Liver (tissue), 3 donors: ENCODE measurements around the gene OLR1.

Source experiments
- CTCF ChIP-seq: fragments of 150-350 bp; IDR thresholded peaks from 2 replicates; pipeline ENCODE4 v1.5.1; 2017; ENCODE audit warnings: improper control_type of control experiment, low read depth, low read length; ENCODE audit not compliant: missing input control
- EGR1 ChIP-seq, 2 donors: IDR thresholded peaks; 2 replicates each; pipeline ENCODE4 v1.6.1; 2016 to 2018; ENCODE audit warnings: antibody characterized with exemption in 2 of 2, low read depth in 2 of 2
- GABPA ChIP-seq, 2 donors: IDR thresholded peaks in 1 of 2; conservative IDR thresholded peaks in 1 of 2; 2 replicates each; pipeline ENCODE4 v1.6.1; 2016; ENCODE audit warnings: antibody characterized with exemption in 2 of 2, mild to moderate bottlenecking in 1 of 2, moderate library complexity in 1 of 2
- JUND ChIP-seq, 2 donors: IDR thresholded peaks; 2 replicates each; pipeline ENCODE4 v1.6.1; 2016; ENCODE audit warnings: antibody characterized with exemption in 2 of 2
- MAX ChIP-seq: IDR thresholded peaks from 2 replicates; pipeline ENCODE4 v1.6.1; 2016; ENCODE audit warnings: antibody characterized with exemption
- RAD21 ChIP-seq, 2 donors: IDR thresholded peaks; 2 replicates each; pipeline ENCODE4 v1.6.1; 2016; ENCODE audit warnings: antibody characterized with exemption in 2 of 2, mild to moderate bottlenecking in 2 of 2
- REST ChIP-seq: IDR thresholded peaks from 2 replicates; pipeline ENCODE4 v1.6.1; 2016; ENCODE audit warnings: antibody characterized with exemption, mild to moderate bottlenecking
- SP1 ChIP-seq: IDR thresholded peaks from 2 replicates; pipeline ENCODE4 v1.6.1; 2018; ENCODE audit warnings: antibody characterized with exemption, mild to moderate bottlenecking
- YY1 ChIP-seq: IDR thresholded peaks from 2 replicates; pipeline ENCODE4 v1.6.1; 2016; ENCODE audit warnings: antibody characterized with exemption, mild to moderate bottlenecking
- donor health status: healthy.
- donor health status: healthy.

- TF ChIP-seq CTCF (no peak), JUND (IDR thresholded peaks at IDR 0.05) (no peak), RAD21 (IDR thresholded peaks at IDR 0.05) (no peak), EGR1 (IDR thresholded peaks at IDR 0.05; ENCODE audit: low read depth in 2 of 2) (no peak), REST (no peak), SP1 (no peak), MAX (no peak), GABPA (IDR thresholded peaks at IDR 0.05 in 1 of 2, conservative IDR thresholded peaks at IDR 0.05 in 1 of 2) (no peak), YY1 (no peak)
Measured at GRCh38 chr12:10159280-10159679, 12.7 kb downstream of the OLR1 start.
